Activated CD4-positive, CD25-positive, alpha-beta regulatory T cell treated with anti-CD3 and anti-CD28 coated beads, Interleukin-2, amount 50 U/mL, for 72 hours (primary cell): ENCODE measurements around the gene RAPGEF5.

Source experiments
- DNase-seq: peaks from one replicate; pipeline ENCODE4 v3.0.0; 2021

Gene RAPGEF5

DNA sequence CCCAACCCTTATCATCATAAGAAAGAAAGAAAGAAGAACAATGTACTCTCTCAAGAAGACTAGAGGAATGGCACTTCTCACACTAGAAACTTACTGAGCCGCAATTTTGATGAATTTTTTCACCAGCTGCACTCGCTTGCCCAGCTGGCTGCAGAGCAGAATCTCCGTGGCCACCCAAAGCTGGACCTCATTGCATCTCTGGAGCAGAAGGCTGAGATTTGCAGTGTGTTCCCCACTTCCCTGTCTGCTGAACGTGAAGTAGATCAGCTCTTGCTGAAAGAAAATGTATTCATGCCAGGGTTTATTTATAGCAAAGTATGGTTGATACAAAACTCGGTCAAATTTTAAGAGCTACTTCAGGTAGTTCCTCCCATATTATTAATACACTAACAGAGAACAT lies 212.0 kb downstream of the RAPGEF5 start:
- DNase-seq = no peak

DNA sequence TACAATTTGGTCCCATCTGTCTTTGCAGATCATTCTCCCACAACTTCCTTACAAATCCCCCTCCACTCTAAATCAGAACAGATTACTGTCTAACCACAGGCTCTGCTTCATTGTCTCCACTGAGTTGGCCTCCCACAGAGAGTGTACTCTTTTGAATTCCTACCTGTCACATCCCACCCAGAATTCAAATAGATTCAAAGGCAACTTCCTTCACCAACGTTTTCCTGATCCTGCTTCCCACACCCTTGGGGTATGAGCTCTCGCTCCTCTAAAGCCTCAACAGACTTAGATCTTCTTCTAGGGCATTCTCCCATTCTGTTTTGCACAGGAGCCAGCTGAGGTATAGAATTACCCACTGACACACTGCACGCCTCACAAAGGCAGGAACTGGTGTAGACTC lies 213.5 kb downstream of the RAPGEF5 start:
- DNase-seq = no peak

DNA sequence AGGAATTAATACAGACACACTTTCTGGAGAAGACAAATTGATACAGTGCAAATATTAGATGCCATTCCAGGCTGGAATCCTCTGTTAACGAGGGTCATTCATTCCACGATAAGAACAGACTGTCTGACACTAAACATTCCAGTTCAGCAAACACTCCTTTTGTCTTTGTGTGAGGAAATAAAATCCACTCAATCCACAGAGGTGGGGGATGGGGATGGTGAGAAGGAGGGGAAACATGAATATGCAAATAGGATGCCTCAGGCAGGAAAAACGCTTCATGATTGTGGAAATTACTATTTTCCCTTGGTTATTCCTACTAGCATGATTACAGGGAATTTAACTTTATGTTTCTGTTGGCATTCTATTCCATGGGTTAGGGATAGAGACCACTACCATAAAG lies 214.4 kb downstream of the RAPGEF5 start:
- no peak for DNase-seq

DNA sequence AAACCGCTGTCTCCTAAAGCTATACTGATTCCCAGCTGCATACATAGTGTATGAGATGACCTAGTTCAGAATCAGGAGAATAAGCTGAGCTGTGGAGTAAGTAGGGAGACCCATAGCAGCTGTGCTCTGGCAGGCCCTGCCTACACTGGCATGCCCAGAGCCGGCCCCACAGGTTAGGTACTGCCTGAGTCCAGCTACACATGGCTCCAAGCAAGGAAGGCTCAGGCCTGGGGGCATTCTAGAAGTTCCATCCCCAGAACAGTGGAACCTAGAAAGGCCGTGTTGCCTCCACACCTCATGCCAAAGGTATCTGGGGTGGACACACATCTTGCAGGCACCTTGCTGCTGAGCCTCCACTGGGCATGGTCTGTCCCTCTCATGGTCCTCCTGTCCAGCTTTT lies 215.6 kb downstream of the RAPGEF5 start:
- no peak for DNase-seq

DNA sequence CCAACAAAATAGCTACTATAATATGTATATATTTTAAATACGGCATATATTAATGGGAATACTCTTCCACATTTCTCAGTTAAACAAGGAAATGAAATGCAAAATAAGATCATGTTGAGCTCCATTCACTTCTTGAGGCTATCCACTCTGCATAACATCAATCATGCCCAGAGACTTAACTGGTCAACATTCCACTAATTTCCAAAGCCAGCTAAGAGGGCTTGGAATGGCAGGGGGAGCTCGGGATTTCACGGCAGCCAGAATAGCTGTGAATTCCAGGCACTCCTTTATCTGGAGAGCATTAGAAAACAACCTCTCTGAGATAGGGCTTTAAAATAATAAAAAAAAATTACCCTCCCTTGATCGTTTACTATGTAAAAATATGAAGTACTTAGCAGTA lies 216.4 kb downstream of the RAPGEF5 start:
- no peak for DNase-seq

DNA sequence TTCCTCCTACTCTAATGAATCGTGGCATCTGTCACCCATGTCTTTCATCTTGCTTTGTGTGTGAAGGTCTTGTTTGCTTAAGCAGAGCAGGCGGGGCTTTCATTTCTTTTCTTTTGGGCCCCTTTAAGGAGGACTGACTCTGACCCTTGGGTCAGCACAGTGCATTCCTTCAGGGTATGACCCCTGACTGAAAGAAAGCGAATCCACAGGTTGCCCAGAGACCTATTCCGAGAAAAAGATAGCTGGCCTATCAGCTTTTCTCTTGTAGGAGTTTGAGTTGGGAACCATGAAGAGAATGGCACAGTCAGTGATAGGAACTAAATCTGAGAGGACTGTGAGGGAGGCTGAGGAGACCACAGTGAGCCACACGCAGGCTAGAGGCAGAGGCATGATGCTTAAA lies 218.1 kb downstream of the RAPGEF5 start:
- DNase-seq = no peak

DNA sequence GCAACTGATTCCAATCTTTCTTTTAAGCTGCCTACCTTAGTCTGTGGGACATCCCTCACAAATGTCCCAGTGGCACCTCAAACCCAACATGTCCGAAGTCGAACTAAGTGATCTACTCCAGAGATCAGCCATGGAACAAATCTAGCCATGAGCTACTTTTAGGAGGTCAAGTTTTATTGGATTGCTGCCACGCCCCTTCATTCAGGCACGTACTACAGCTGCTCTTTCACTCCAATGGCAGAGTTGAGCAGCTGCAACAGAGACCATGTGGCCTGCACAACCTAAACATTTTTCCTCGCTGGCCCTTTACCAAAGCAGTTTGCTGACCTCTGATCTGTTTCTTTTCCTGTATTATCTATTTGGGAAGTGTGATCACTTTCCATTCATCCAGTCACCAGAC lies 218.8 kb downstream of the RAPGEF5 start:
- no peak for DNase-seq

DNA sequence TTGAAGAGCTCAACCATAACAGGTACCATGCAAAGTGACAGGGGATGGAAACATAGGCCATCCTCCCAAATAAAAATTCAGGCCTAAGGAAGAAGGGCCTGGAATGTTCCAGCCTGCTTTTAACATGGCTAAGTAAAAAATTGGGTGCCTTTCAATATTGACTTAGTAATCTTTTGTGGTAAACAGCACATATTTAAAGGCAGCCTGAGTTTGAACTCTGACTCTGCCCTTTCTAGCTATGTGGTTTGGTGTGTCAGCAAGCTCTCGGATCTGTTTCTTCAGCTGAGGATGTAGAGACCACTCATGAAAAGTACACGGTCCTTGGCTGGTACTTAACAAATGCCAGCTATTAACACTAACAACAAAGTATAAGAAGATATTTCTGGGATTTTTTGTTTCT lies 219.5 kb downstream of the RAPGEF5 start:
- no peak for DNase-seq

DNA sequence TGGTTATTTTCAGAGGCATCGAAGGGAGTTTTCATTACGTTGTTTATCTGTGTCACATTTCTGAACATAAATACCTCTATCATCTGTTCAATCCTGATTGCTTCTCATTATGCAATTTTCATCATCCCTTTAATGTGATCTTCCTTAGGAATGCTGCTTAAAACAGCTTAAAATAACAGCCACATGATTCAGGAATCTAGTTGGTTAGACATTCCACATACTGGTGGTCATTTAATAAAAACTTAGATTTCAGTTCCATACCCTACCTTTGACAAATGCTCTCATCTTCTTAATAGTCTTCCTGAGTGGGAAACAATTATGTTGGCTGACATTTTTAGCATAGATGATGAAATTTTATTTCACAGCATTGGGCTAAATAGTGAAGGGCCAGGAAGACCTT lies 219.9 kb downstream of the RAPGEF5 start:
- no peak for DNase-seq

DNA sequence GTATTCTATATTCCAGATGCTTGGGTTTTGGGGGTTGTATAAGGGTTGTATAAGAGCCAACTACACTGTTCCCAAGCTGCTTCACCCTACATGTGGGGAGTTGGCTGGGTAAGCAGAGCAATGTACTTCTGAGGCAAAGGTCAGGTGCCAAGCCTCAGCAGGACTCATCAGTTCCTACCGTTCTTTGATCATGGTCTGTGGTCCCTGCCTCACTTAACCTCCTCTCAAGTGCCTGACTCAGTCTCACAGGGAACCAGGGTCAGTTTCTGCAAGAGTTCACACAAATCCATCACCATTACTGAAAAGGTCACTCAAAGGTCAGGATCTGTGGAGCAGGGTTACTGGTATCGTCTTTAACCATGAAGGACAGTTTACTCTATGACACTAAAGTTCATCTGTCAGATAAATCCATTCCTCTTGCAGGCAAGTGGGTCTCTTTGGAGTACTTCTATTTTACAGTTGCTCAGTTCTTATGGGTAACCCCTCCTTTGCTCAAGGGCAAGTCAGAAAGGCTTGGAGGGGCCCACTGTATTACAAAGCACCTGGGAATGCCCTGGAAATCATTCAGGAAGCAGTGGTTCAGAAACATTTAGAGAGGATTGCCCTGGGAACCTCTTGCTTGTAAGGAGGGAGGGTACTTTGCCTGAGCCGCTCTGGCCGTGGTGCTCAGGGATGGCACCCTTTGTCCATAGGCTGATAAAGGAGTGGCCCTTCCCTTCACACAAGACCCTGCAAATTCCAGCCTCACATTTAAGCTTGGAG lies 227.0 kb downstream of the RAPGEF5 start:
- DNase-seq = no peak

DNA sequence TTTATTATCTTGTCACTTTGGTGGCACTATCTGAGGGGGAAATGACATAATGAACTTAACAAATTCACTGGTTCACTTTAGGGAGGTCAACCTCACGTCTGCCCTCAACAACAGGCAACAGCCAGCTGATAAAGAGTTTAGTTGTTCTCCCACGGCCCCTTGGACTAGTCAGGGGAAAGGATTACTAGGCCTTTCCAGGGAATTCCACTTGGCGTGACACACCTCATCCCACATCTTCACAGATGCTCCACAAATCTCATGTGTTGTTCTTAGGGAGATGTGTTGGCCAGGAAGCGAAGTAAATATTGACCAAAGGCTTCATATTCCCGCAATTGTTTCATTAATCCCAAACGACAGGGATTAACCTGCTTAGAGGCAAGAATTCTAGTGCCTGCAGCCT lies 227.8 kb downstream of the RAPGEF5 start:
- no peak for DNase-seq

DNA sequence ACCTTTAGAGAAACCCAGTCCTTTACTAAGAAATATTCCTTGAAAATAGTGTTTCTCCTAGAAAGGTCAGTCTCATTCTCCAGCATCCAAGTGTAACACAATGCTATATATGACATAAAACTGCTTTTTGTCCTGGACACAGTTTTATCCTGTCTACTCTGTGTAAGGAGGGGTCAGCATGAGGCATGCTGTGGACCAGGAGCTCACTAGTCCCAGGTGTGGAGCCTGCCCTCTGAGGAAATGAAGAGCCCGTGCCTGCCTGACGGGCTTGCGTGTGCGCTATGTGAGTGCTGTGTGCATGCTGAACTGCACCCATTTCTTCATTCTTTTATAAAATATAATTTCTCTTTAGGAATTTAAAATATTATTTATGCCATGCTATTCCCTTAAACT lies 228.4 kb downstream of the RAPGEF5 start:
- DNase-seq = no peak

DNA sequence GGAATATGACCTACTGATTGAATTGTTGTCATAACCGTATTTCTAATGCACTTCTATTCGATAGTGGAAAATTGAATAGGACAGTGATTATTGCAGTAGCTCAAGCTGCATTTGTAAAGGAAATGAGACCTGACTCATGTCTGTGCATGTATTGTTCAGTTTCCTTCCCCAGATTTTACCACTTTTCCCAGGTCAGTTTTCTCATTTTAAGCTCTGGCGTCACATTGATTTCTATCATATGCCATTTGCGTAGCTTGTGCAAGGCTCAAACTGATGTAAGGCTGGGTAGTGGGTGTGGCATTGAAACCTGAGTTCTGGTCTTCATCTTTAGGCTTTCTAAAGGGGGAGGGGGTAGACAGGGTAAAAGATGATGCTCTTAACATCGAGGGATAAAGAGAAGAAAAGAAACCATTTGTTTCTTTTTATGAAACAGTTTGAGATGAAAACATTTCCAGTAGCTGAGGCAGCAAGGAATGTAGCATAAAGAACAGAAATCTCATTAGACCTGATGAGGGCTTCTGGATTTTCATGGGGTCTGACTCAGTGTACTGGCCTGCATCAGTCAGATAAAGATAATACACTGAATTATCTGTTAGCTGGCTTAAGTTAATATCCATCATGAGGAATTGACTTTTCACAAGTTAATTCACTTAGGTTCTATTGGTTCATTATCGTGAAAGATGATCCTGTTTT lies 229.0 kb downstream of the RAPGEF5 start:
- no peak for DNase-seq

DNA sequence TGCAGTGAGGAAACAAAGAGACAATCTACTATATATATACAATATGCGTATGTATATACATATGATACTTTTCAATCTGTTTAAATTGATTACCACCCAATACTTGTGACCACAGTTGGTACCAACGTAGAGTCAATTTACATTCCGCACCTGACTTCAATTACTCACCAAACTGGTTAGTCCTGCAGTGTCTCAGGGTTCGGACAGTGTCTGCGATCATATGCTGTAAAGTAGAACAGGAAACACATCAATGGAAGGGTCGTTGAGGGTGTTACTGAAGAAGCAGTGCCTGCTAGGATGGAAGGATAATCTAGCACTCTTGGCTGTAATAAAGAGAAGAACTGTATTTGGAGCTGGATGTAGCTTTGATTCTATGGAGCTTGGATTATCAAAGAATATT lies 231.5 kb downstream of the RAPGEF5 start:
- no peak for DNase-seq

DNA sequence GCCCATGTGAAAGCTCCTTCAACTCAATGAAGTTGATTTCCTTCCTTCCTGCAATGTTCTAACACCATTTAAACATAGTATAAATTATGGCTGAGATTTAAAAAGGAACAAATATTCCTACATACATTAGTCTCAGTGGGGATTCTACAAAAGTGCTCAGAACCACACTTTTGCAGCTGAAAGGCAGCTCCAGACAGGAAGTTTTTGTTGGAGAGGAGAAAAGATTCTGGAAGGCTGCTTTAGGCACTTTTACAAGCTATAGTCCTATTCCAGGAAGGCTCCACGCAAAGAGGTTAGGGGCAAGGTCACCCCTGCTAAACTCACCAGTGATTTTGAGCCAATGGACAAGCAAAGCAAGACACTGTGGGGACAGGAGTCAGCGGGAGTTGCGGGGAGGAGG lies 232.0 kb downstream of the RAPGEF5 start:
- no peak for DNase-seq

DNA sequence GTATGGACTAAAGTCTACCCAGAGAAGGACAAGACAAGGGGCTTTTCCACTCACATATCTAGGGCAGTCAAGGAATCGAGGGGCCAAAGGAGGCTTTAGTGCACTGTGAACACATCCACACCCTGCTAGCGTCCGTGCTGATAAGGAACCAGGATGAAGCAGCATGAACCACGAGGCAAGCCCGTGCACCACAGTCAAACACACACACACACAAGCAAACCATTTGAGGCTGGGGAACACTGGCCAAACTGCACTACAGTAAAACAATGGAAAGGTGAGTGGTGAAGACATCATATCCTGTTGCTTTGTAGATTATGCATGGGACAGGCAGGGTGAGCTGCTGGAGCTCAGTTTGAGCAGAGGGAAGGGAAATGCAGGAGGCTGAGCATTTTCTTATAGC lies 233.8 kb downstream of the RAPGEF5 start:
- no peak for DNase-seq

DNA sequence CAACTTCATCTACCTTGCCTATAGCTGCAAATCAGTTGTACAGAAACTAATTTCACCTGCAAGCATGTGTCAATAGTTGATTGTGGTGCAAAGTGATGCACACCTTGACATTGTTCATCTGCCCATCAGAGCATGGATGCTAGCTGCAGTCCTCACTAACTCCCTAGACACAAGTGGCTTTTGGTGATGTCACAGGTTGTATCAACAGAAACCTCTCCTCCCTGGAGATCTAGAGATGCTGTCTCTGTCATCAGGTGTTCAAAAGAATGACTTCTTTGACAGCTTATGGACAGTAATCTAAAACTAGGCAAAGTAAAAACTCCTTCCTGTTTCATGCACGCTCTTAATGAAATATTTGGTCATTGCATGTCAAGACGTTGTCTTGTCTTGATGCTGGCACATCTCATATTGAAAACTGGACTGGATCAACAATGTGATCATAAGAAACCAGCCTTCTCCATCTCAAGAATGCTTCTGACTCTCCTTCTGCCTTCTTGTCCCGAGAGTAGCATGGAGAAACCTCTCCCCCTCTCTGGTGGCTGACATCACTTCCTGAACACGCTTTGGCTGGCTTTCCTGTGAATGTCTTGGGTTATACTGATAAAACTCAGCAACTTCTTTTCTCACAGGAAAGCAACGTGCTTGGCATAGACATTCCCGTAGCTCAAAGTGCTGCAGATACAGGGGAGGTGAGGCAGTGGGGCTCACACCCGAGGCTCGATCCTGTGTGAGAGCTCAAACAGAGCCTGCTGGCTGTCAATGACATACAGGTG lies 235.1 kb downstream of the RAPGEF5 start:
- DNase-seq = no peak

DNA sequence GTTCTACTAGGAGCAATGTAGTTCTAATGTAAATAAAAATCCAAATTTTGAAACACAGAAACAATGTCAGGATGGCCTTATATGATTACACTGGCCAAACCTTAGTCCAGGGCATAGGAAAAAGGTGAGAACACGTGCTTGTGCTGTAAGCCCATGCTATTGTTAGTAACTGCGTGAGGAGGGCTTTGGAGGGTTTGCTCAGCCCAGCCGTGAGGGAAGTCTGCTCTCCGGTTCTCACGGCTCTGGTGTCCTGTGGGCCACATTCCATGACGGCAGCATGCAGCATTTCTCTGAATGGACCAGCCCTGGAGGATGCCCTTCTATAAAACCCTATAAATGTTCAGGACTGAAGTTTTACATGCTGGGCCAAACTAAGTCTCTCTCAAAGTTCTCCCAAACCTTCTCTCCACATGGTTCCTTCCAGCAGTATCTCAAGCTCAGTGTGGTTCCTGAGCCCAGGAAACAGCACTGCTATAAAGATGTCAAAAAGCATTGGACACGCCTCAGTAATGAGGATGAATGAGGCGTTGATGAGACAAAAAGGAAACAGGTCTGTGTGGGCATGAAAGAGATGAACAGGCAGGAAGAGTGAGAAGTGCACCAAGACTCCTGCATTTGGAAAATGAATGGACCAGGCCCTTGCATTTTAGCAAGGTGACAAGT lies 236.4 kb downstream of the RAPGEF5 start:
- DNase-seq = no peak

DNA sequence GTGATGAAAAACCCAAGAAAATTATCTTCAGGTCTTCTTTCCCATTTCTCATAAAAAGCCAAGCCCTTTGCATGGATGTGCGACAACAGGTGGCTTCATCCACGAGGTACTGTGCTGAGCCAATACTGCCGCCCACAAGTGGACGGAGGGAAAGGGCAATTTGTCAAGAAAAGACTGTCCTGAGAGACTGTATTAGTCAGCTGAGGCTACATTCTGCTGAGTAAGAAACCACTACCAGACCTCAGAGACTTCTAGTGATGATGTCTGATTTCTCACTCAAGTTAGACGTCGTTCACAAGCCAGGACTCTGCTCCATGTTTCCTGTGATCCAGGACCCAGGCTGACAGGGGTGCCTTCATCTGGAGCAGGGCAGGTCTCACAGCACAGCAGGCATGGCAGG lies 239.7 kb downstream of the RAPGEF5 start:
- no peak for DNase-seq

DNA sequence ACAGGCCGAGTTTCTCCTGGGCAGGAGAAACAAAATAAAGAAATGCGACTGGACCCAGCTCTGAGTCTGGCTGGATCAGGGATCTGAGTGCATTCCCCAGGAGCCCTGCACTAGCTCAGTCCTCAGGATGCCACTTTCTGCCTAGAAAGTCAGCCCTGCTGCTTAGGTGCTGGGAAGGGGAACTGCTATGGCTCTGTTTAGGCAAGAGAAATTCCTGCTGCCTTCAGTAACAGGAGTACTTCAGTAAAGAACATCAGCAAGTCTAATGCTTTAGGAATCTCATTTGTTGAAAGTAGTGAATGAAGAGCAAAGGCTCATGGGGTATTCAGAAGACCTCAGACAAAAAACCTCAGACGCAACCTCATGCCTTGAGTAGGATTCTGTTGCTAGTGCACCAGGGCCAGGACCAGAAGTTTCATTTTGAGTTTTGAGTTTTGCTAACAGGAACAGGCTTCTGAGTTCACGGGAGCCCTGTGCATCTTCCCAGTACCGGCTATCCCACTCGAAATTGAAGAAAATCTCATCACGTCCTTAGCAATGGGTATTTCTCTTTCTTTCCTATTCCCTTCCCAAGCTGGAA lies 240.4 kb downstream of the RAPGEF5 start:
- no peak for DNase-seq

DNA sequence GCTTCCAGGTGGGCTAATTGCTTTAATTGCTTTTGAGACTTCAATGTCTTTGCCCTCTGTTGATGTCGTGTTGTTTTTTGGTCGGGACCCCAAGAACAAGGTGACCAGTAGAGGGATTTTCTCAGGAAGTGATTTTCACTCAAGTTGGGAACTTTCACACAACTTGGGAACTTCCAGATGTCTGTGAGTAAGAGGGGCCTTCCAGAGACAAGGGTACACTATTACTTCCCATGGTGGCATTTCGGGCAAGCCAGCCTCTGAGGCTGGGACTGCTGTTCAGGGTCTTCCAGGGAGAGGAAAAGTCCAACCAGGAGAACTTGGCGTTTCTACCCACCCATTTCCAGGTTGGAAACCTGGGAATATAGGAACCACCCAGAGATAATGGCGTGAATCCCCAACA lies 241.3 kb downstream of the RAPGEF5 start:
- DNase-seq = no peak

DNA sequence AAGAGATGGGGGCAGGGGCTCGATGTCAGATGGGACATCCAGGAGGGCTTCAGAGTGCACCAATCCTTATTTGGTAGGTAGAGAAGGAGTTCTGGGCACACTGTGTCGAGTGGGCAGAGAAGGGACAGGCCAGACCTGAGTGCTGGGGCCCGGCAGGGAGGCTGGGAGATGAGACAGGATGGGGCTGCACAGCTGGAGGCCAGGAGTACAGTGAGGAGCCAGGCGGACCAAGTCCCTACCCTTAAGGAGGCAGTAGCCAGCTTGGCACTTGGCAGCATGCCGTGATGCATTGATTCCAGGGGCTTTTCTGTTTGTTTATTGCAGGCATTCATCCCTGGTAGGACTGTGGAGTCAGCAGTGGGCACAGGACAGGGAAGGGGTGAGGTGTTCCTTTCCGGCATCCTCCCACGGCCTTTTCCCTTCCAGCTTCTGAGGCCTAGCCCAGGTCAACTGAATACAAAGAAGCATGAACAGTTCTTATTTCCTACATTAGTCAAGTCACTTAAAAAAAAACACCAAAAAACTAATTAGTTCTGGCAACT lies 242.4 kb downstream of the RAPGEF5 start:
- DNase-seq = no peak

DNA sequence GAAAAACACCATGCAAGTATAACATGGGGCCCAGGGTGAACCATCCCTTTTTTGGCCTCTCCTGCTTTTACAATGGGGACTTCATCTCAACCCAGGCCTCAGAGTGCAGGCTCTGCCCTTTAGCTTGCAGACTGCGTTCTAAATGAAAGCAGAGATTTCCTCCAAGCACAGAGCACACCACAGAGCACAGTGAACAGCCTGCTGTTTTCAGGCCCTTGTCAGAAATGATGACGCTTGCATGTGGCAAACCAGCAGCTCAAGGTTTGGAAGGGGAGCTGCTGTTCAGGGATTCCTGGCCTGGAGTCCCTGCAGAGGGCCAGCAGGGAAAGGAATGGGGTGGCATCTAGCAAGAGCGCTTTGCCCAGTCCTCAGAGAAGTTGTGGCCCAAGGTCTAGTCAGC lies 243.9 kb downstream of the RAPGEF5 start:
- no peak for DNase-seq
